Neural progenitor cell (in vitro differentiated cells): ENCODE data around the gene IL36RN.

ENCODE experiments used
- EZH2 ChIP-seq: fragments of 200-600 bp; sonication (generic); IDR thresholded peaks from 2 replicates; pipeline ENCODE4 v1.6.1; 2017; ENCODE audit warnings: antibody characterized with exemption, mild to moderate bottlenecking, moderate library complexity
- EZH2phosphoT487 ChIP-seq: fragments of 200-600 bp; sonication (generic); IDR thresholded peaks from 2 replicates; pipeline ENCODE4 v1.6.1; 2017; ENCODE audit warnings: antibody characterized with exemption
- TF ChIP-seq, protein P1 (sequence below): fragments of 200-600 bp; sonication (generic); IDR thresholded peaks from 2 replicates; pipeline ENCODE4 v1.5.1; 2017; ENCODE audit warnings: antibody characterized with exemption, mild to moderate bottlenecking

DNA sequence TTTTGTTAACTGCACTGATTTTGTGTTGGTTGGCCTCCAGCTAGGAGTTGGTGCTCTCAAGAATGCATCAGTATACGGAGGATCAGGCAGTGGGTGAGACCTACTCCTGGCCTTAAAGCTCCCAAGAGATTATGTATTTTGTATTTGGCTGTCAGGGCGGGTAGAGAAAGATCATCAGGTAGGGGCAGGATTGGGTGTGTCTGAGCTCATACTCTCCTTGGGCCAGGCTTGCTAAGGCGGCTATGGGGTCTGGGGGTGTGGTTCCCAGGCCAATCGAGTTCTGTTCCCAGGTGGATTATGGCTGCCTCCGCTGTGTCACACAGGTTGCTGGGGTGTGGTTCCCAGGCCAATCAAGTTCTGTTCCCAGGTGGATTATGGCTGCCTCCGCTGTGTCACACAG is 39.5 kb downstream of the IL36RN start:
- TF ChIP-seq, protein P1, sequence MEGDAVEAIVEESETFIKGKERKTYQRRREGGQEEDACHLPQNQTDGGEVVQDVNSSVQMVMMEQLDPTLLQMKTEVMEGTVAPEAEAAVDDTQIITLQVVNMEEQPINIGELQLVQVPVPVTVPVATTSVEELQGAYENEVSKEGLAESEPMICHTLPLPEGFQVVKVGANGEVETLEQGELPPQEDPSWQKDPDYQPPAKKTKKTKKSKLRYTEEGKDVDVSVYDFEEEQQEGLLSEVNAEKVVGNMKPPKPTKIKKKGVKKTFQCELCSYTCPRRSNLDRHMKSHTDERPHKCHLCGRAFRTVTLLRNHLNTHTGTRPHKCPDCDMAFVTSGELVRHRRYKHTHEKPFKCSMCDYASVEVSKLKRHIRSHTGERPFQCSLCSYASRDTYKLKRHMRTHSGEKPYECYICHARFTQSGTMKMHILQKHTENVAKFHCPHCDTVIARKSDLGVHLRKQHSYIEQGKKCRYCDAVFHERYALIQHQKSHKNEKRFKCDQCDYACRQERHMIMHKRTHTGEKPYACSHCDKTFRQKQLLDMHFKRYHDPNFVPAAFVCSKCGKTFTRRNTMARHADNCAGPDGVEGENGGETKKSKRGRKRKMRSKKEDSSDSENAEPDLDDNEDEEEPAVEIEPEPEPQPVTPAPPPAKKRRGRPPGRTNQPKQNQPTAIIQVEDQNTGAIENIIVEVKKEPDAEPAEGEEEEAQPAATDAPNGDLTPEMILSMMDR, result no peak
- no peak for TF ChIP-seq EZH2
- no peak for TF ChIP-seq EZH2phosphoT487
